Right lobe of liver (tissue), 4 donors: ENCODE measurements around the gene HMGB1.

Experiments
- CTCF ChIP-seq, 4 donors: fragments of 200-600 bp in 3 of 4; fragments of 450-650 bp in 1 of 4; IDR thresholded peaks; one replicate each; pipeline versions ENCODE4 v1.5.1 to v1.8.0; 2016 to 2022; ENCODE audit warnings: antibody characterized with exemption in 4 of 4, mild to moderate bottlenecking in 2 of 4
- POLR2A ChIP-seq: fragments of 450-650 bp; IDR thresholded peaks from one replicate; pipeline ENCODE4 v1.6.1; 2017; ENCODE audit warnings: antibody characterized with exemption, mild to moderate bottlenecking
- donor health status: DM: no; HTN: no; CAD: no.
- donor health status: DM: no; HTN: no; CAD: no.
- donor health status: DM: no; HTN: yes; CAD: no.

- TF ChIP-seq CTCF (IDR thresholded peaks at IDR 0.05) (no peak), POLR2A (no peak)
These were observed 30.4 kb upstream of the HMGB1 start for GRCh38 chr13:30496147-30496546.
